ENCODE measurements around the gene NPBWR2. TPM values are rescaled to one million over a fixed set of nuclear protein-coding genes. Genes with fewer than 3 reads are reported as not detected.

Gene NPBWR2
- total RNA-seq, 1 donor from 2014 or later: not detected

- FAIRE-seq (no peak), DNase-seq (ENCODE audit: low read depth) (no peak)
- Histone ChIP-seq H3K9ac (ENCODE audit: low read length) (no peak overlapping the region), H2AFZ (ENCODE audit: low read depth, low read length) (no peak overlapping the region), H3K27ac (ENCODE audit: low read depth, low read length) (no peak overlapping the region), H3K27me3 (ENCODE audit: insufficient read depth, low read length) (no peaks in the 10 kb centered on the region), H3K4me3 (ENCODE audit: insufficient read depth, low read depth, low read length) (no peak overlapping the region), H4K20me1 (ENCODE audit: insufficient read depth, low read length) (peaks cover 32% of the 10 kb centered on the region), H3K36me3 (ENCODE audit: insufficient read depth, low read length) (no peaks in the 10 kb centered on the region), H3K9me3 (ENCODE audit: insufficient read depth, low read depth, low read length) (no peaks in the 10 kb centered on the region), H3K4me2 (ENCODE audit: low read length) (peak overlapping the region; percentile 38), H3K79me2 (ENCODE audit: insufficient read depth, low read length) (peaks cover 5% of the 10 kb centered on the region), H3K4me1 (ENCODE audit: insufficient read depth, low read length) (peaks cover 31% of the 10 kb centered on the region)
- TF ChIP-seq EZH2 (IDR thresholded peaks at IDR 0.05; ENCODE audit: insufficient read depth, low read length): no peak
- TF ChIP-seq, protein P1, sequence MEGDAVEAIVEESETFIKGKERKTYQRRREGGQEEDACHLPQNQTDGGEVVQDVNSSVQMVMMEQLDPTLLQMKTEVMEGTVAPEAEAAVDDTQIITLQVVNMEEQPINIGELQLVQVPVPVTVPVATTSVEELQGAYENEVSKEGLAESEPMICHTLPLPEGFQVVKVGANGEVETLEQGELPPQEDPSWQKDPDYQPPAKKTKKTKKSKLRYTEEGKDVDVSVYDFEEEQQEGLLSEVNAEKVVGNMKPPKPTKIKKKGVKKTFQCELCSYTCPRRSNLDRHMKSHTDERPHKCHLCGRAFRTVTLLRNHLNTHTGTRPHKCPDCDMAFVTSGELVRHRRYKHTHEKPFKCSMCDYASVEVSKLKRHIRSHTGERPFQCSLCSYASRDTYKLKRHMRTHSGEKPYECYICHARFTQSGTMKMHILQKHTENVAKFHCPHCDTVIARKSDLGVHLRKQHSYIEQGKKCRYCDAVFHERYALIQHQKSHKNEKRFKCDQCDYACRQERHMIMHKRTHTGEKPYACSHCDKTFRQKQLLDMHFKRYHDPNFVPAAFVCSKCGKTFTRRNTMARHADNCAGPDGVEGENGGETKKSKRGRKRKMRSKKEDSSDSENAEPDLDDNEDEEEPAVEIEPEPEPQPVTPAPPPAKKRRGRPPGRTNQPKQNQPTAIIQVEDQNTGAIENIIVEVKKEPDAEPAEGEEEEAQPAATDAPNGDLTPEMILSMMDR (IDR thresholded peaks at IDR 0.05; ENCODE audit: insufficient read depth, low read depth, low read length): no peak
- peaks cover 4% of the 10 kb centered on the region for H3K36me3 Mint-ChIP-seq (ENCODE audit: low read depth, unreplicated experiment)
- H3K27ac Mint-ChIP-seq (ENCODE audit: unreplicated experiment): peak overlapping the region; percentile 84
- H3K4me3 Mint-ChIP-seq (ENCODE audit: unreplicated experiment): peak overlapping the region; percentile 74
- no peaks in the 10 kb centered on the region for H3K9me3 Mint-ChIP-seq (ENCODE audit: unreplicated experiment)
- H3K27me3 Mint-ChIP-seq (ENCODE audit: low read depth, unreplicated experiment): no peaks in the 10 kb centered on the region
- H3K4me1 Mint-ChIP-seq (ENCODE audit: low read depth, unreplicated experiment): peaks cover 18% of the 10 kb centered on the region
These were observed 42.0 kb downstream of the NPBWR2 start for GRCh38 chr20:64065062-64065973.

- Histone ChIP-seq H3K4me2 (ENCODE audit: low read length) (peak overlapping the region; percentile 92), H3K27me3 (ENCODE audit: insufficient read depth, low read length) (peaks cover 4% of the 10 kb centered on the region), H3K4me1 (ENCODE audit: insufficient read depth, low read length) (peaks cover 31% of the 10 kb centered on the region), H3K27ac (ENCODE audit: low read depth, low read length) (no peak overlapping the region), H3K9me3 (ENCODE audit: insufficient read depth, low read depth, low read length) (no peaks in the 10 kb centered on the region), H2AFZ (ENCODE audit: low read depth, low read length) (no peak overlapping the region), H3K9ac (ENCODE audit: low read length) (peak overlapping the region; percentile 86), H3K4me3 (ENCODE audit: insufficient read depth, low read depth, low read length) (peak overlapping the region; percentile 79), H4K20me1 (ENCODE audit: insufficient read depth, low read length) (peaks cover 26% of the 10 kb centered on the region), H3K36me3 (ENCODE audit: insufficient read depth, low read length) (no peaks in the 10 kb centered on the region), H3K79me2 (ENCODE audit: insufficient read depth, low read length) (peaks cover 5% of the 10 kb centered on the region)
- Mint-ChIP-seq H3K27me3 (ENCODE audit: low read depth, unreplicated experiment) (peaks cover 4% of the 10 kb centered on the region), H3K27ac (ENCODE audit: unreplicated experiment) (peak overlapping the region; percentile 95), H3K4me1 (ENCODE audit: low read depth, unreplicated experiment) (peaks cover 18% of the 10 kb centered on the region), H3K4me3 (ENCODE audit: unreplicated experiment) (peak overlapping the region; percentile 96), H3K9me3 (ENCODE audit: unreplicated experiment) (no peaks in the 10 kb centered on the region), H3K36me3 (ENCODE audit: low read depth, unreplicated experiment) (peaks cover 2% of the 10 kb centered on the region)
- FAIRE-seq (no peak), DNase-seq (ENCODE audit: low read depth) (peak; percentile 38)
- TF ChIP-seq EZH2 (IDR thresholded peaks at IDR 0.05; ENCODE audit: insufficient read depth, low read length): no peak
- TF ChIP-seq, protein P1 (IDR thresholded peaks at IDR 0.05; ENCODE audit: insufficient read depth, low read depth, low read length): no peak
These were observed 43.1 kb downstream of the NPBWR2 start for GRCh38 chr20:64064145-64064698.

Measured in astrocyte (in vitro differentiated cells and primary cell).